ENCODE measurements around the gene NFKBIA.
"Not testable (repeated sequence)": the region's sequence is repeated elsewhere in the genome, so short reads cannot be mapped to it uniquely, and the experiment has no call there.

The NFKBIA gene

GRCh38 chr14:35368583-35369392 is 35.8 kb downstream of the NFKBIA start:
- no peak for DNase-seq

- no peak for DNase-seq
These were observed 36.4 kb downstream of the NFKBIA start for GRCh38 chr14:35368139-35368460.

- DNase-seq = no peak
These were observed 37.5 kb downstream of the NFKBIA start for GRCh38 chr14:35367056-35367372.

DNA sequence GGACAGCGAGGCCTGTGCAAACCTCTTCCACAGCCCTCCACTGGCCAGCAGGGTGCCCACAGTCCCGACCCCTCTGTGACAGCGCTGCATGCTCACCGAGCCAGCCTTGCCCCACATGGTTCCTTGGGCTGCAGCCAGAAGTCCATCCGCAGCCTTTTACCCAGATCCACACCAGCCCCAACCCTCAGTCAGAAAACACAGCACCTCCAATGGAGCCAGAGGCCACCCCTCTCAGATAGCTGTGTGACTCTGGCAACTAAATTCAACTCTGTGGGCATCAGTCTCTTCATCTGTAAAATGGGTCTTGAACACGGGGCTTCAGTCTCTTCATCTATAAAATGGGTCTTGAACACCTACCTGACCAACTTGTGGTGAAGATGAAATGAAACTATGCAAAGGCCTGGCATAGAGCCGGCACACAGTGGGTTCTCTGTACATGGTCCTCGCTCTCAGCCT is 38.0 kb downstream of the NFKBIA start:
- no peak for DNase-seq

- DNase-seq = peak in 14 of 56 donors; percentile 7 to 48 (median 30)
These were observed 38.5 kb downstream of the NFKBIA start for GRCh38 chr14:35366056-35366451.

DNA sequence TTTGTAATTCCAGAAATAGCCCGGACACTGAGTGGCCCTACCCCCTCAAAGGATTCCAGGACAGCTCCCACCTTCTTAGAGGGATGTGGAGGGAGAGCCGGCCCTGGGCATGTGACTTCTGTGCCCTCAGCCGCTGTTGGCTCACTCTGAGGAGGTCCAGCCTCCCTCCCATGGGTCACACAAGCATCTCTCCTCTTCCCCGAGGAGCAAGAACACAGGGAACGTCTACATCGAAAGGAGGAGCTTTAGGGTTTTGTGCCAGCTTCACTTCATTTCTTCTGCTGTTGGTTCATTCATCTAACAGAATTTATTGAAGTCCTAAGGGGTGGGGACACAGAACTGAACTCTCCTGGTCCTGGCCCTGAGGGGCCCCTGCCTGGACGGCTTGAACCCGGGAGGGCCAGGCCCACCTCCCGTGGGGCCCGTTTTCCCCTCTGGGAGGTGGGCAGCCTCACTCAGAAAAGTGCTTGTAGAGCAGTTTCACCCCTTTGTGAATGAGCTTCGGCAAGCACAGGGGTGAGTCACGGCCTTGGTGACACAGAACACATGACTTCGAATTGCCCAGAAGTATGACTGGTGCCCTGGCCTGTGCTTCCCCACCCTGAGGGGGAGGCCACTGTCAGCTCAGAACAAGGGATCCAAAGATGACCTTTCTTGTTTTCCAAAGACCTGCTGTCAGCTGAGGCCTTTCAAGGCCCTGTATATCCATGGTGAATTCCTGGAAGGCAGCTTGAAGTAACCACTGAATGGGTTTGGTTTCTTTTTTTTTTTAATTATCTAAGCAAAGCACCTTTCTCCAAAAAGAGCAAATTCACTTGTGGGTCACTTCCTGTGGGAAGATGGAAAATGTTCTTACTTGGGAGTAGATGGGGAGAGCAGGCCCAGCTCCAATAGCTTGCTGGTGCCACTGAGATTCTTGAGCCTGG is 39.2 kb downstream of the NFKBIA start:
- DNase-seq = peak in 14 of 56 donors; percentile 6 to 66 (median 28)

GRCh38 chr14:35362911-35363374 is 41.6 kb downstream of the NFKBIA start:
- no peak for DNase-seq

DNA sequence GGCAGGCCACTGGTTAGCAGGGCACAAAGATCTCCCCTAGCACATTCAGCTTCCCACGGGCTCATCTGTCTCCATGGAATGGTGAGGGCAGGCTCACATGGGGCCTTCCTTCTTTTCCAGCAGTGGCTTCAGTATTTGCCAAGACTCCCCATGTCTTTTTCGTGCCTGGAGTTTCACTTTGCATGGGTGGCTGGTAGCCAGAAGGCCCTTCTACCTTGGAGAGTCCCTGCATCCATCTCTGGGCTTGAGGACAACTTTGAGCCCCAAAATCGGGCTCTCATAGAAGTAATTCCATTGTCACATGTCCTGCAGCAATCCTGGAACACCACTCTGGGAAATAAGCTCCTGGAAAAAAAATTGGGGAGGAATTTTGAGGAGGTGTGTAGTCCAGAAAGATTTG is 42.1 kb downstream of the NFKBIA start:
- no peak for DNase-seq

DNA sequence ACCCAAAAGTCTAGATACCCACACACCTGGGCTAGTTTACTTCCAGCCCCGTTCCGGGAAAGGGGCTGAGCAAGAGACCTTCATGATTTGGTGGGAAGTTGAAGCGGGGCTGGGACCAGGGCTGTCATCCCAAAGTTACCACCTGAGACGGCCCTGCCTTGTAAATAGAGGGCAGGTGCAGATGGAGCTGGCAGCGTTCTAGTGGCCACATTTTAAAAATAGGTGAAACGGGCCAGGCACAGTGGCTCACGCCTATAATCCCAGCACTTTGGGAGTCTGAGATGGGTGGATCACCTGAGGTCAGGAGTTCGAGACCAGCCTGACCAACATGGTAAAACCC is 43.4 kb downstream of the NFKBIA start:
- DNase-seq = no peak

DNA sequence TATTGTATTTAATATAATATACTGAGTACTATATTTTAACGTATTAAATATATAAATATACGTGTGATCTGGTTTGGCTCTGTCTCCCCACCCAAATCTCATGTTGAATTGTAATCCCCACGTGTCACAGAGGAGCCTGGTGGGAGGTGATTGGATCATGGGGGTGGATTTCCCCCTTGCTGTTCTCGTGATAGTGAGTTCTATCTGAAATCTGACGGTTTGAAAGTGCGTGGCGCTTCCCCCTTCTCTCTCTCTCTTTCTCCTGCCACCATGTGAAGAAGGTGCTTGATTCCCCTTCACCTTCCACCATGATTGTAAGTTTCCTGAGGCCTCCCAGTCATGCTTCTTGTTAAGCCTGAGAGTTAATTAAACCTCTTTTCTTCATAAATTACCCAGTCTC is 44.9 kb downstream of the NFKBIA start:
- DNase-seq = not testable (repeated sequence)

DNA sequence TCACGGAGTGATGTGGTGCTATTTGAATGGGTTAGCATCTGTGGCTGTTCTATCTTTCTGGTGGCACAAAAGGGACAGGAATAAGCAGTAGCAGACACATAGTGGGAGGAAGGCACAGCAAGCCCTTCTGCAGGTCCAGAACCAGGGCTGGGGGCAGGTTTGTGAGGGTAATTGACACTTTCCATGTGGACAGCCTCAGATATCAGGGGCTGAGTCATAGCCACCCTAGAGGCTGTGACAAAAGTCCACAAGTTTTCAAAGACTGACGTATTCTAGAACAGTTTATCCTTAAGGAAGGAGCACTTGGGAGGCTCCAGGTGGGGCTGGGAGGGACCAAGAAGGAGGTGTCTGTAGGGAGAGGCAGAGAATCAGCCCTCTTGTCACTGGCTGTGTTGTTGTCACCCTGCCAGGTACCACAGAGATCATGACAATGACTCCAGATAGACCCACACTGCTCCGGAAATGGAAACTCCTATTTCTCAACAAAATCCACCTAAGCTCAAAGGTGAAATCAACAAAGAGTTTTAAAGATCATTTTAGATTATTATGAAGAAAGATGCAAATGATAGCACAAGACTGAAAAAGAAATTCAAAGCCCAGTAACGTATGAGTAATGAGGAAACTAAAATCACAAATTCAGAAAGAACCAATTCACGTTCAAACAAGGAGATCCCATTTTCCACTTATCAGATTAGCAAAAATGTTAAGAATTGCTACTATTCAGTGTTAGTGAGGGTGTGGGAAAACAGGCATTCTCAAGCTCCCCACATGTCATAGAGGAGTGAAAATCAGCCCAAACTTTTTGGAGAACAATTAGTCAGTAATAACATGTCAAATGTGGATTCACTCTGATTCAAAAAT is 48.3 kb downstream of the NFKBIA start:
- no peak for DNase-seq

DNA sequence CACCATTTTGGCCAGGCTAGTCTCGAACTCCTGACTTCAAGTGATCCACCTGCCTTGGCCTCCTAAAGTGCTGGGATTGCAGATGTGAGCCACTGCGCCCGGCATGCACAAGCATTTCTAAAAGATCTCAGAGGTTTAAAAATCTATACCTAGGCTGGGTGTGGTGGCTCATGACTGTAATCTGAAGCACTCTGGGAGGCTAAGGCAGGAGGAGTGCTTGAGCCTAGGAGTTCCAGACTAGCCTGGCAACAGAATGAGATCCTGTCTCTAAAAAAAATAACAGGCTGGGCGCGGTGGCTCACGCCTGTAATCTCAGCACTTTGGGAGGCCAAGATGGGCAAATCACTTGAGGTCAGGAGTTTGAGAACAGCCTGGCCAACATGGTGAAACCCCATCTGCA is 49.3 kb downstream of the NFKBIA start:
- DNase-seq = not testable (repeated sequence)

DNA sequence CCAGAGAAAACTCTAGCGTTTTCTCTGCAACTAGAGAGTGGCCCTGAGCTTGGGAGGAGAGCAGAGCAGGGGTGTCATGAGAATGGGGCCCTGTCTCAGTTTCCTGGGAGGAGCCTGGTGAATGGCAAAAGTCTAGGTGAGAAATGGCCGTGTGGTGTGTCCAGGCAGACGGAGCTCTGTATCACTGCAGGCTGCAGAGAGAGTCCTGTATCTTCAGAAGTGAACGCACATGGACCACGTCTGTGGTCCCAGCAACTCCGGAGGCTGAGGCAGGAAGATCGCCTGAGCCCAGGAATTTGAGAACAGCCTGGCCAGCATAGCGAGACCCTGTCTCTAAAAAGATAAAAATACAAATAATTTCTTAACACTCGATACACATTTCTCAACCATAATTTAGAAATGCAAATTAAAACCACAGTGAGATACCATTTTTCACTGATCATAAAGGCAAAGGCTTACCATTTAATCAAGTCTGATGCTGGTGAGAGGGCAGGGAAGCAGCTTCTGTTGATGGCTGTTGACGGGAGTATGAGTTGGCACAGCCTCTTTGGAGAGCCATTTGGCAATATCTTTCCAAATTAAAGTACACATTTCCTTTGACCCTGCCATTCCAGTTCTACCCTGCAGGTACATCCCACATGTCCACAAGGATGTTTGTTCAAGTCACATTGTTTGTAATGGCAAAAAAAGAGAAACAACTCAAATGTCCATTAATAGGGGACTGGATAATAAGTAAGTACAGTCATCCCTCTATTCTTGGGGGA is 51.0 kb downstream of the NFKBIA start:
- no peak for DNase-seq

GRCh38 chr14:35352274-35353233 is 52.0 kb downstream of the NFKBIA start:
- peak in 2 of 56 donors; percentile 19 to 30 for DNase-seq

DNA sequence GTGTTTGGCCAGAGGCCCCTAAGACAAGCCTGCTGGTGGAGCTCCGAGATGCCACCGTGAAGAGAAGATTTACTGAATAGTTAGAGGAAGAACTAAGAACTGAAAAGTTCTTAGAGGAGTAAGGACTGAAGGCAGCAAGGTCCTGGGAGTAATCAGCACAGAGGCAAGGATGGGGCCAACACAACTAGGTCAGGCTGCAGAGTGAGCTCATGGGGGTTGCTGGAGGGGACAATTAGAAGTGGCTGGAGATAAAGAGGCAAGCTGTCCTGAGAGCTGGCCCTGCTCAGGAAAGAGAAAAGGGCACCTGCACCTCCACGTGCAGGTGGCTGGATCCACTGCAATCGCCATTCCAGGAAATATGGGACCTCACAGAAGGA is 52.7 kb downstream of the NFKBIA start:
- DNase-seq = no peak

Measured in amygdala (tissue), 56 donors.